Measurements from ENCODE around the gene RFPL1. TPM values are rescaled to one million over a fixed set of nuclear protein-coding genes. Genes with fewer than 3 reads are reported as not detected.
A peak's percentile ranks its signal among the peaks of the same experiment; 100 is the strongest.
"Not testable (repeated sequence)": the region's sequence is repeated elsewhere in the genome, so short reads cannot be mapped to it uniquely, and the experiment has no call there.

Gene RFPL1
- total and polyA plus RNA-seq, 7 experiments from 2014 or later = 0.14 to 0.24 (median 0.15) TPM; not detected in 4

- no peaks in the 10 kb centered on the region for H3K36me3 ChIP-seq (ENCODE audit: control insufficient read depth in 2 of 3, insufficient read depth in 3 of 3, low read length in 3 of 3)
- no peak overlapping the region for H3K4me3 ChIP-seq (ENCODE audit: low read length)
- ChIA-PET POLR2A (no interaction called here), CTCF (no interaction called here)
- no peak overlapping the region for H3K27ac ChIP-seq (ENCODE audit: low read depth, low read length)
- peaks cover 0 to 5% (median 0%) of the 10 kb centered on the region in 11 donors for H3K9me3 Mint-ChIP-seq
- H3K36me3 Mint-ChIP-seq = peaks cover 0 to 9% (median 5%) of the 10 kb centered on the region in 5 donors
- no peaks in the 10 kb centered on the region for H3K9me3 ChIP-seq (ENCODE audit: control insufficient read depth in 2 of 3, low read length in 3 of 3)
- no peak for DNase-seq
- no peaks in the 10 kb centered on the region for H3K4me1 ChIP-seq (ENCODE audit: control insufficient read depth in 2 of 2, insufficient read depth in 2 of 2, low read length in 2 of 2)
- ATAC-seq = no peak
- H3K27me3 Mint-ChIP-seq = peaks cover 14 to 18% (median 15%) of the 10 kb centered on the region in 5 donors
- no peak overlapping the region for H3K4me3 Mint-ChIP-seq
- peaks cover 6 to 9% (median 8%) of the 10 kb centered on the region in 7 donors for H3K4me1 Mint-ChIP-seq
- peaks cover 0 to 4% of the 10 kb centered on the region in 2 donors for H3K27me3 ChIP-seq (ENCODE audit: control insufficient read depth in 2 of 2, insufficient read depth in 2 of 2, low read length in 2 of 2)
- H3K27ac Mint-ChIP-seq = no peak overlapping the region
- intact Hi-C loops (cut with micrococcal nuclease) = no loop called here
These were observed 46.3 kb downstream of the RFPL1 start for GRCh38 chr22:29484642-29485041.

GRCh38 chr22:29485448-29485847, 47.1 kb downstream of the RFPL1 start:
- H3K4me1 ChIP-seq (ENCODE audit: control insufficient read depth in 2 of 2, insufficient read depth in 2 of 2, low read length in 2 of 2) = no peaks in the 10 kb centered on the region
- ChIA-PET POLR2A (no interaction called here), CTCF (no interaction called here)
- peaks cover 0 to 17% (median 5%) of the 10 kb centered on the region in 5 donors for H3K36me3 Mint-ChIP-seq
- peaks cover 12 to 16% (median 12%) of the 10 kb centered on the region in 5 donors for H3K27me3 Mint-ChIP-seq
- no peaks in the 10 kb centered on the region for H3K9me3 ChIP-seq (ENCODE audit: control insufficient read depth in 2 of 3, low read length in 3 of 3)
- no peak overlapping the region for H3K27ac ChIP-seq (ENCODE audit: low read depth, low read length)
- H3K4me3 Mint-ChIP-seq = no peak overlapping the region
- no peak for ATAC-seq
- no peaks in the 10 kb centered on the region for H3K36me3 ChIP-seq (ENCODE audit: control insufficient read depth in 2 of 3, insufficient read depth in 3 of 3, low read length in 3 of 3)
- H3K27ac Mint-ChIP-seq = no peak overlapping the region
- intact Hi-C loops (cut with micrococcal nuclease) = no loop called here
- no peak overlapping the region for H3K4me3 ChIP-seq (ENCODE audit: low read length)
- H3K27me3 ChIP-seq (ENCODE audit: control insufficient read depth in 2 of 2, insufficient read depth in 2 of 2, low read length in 2 of 2) = no peaks in the 10 kb centered on the region
- no peak for DNase-seq
- peaks cover 5 to 10% (median 7%) of the 10 kb centered on the region in 7 donors for H3K4me1 Mint-ChIP-seq
- H3K9me3 Mint-ChIP-seq = peaks cover 0 to 5% (median 0%) of the 10 kb centered on the region in 11 donors

- ChIA-PET POLR2A (no interaction called here), CTCF (no interaction called here)
- H3K27me3 Mint-ChIP-seq = peaks cover 0 to 1% (median 0%) of the 10 kb centered on the region in 5 donors
- peak overlapping the region in 1 of 9 donors; percentile 64 for H3K27ac Mint-ChIP-seq
- Histone ChIP-seq H3K4me3 (ENCODE audit: low read length) (no peak overlapping the region), H3K9me3 (ENCODE audit: control insufficient read depth in 2 of 3, low read length in 3 of 3) (no peaks in the 10 kb centered on the region), H3K27ac (ENCODE audit: low read depth, low read length) (no peak overlapping the region), H3K36me3 (ENCODE audit: control insufficient read depth in 2 of 3, insufficient read depth in 3 of 3, low read length in 3 of 3) (no peaks in the 10 kb centered on the region), H3K27me3 (ENCODE audit: control insufficient read depth in 2 of 2, insufficient read depth in 2 of 2, low read length in 2 of 2) (no peaks in the 10 kb centered on the region), H3K4me1 (ENCODE audit: control insufficient read depth in 2 of 2, insufficient read depth in 2 of 2, low read length in 2 of 2) (no peaks in the 10 kb centered on the region)
- ATAC-seq = no peak
- no peak overlapping the region for H3K4me3 Mint-ChIP-seq
- peaks cover 0 to 6% (median 0%) of the 10 kb centered on the region in 7 donors for H3K4me1 Mint-ChIP-seq
- no peak for DNase-seq
- H3K36me3 Mint-ChIP-seq = peaks cover 0 to 17% (median 2%) of the 10 kb centered on the region in 5 donors
- intact Hi-C loops (cut with micrococcal nuclease) = no loop called here
- no peaks in the 10 kb centered on the region for H3K9me3 Mint-ChIP-seq
These were observed 49.1 kb downstream of the RFPL1 start for GRCh38 chr22:29487426-29487986.

GRCh38 chr22:29489127-29489780, 50.9 kb downstream of the RFPL1 start:
- H3K9me3 Mint-ChIP-seq; POLR2A ChIA-PET; H3K27me3 Mint-ChIP-seq; H3K27ac ChIP-seq (ENCODE audit: low read depth, low read length); intact Hi-C loops (cut with micrococcal nuclease); DNase-seq; H3K36me3 ChIP-seq (ENCODE audit: control insufficient read depth in 2 of 3, insufficient read depth in 3 of 3, low read length in 3 of 3); H3K4me3 Mint-ChIP-seq; H3K27me3 ChIP-seq (ENCODE audit: control insufficient read depth in 2 of 2, insufficient read depth in 2 of 2, low read length in 2 of 2); H3K4me3 ChIP-seq (ENCODE audit: low read length); H3K27ac Mint-ChIP-seq; CTCF ChIA-PET; H3K4me1 ChIP-seq (ENCODE audit: control insufficient read depth in 2 of 2, insufficient read depth in 2 of 2, low read length in 2 of 2); H3K4me1 Mint-ChIP-seq; H3K9me3 ChIP-seq (ENCODE audit: control insufficient read depth in 2 of 3, low read length in 3 of 3): not testable (repeated sequence)
- peaks cover 0 to 17% (median 2%) of the 10 kb centered on the region in 5 donors for H3K36me3 Mint-ChIP-seq
- ATAC-seq = peak; percentile 27

GRCh38 chr22:29491012-29491411, 52.6 kb downstream of the RFPL1 start:
- intact Hi-C loops (cut with micrococcal nuclease) = no loop called here
- H3K9me3 Mint-ChIP-seq = peaks cover 0 to 5% (median 0%) of the 10 kb centered on the region in 11 donors
- CTCF ChIA-PET = no interaction called here

More at GRCh38 chr22:29491012-29491411, 52.6 kb downstream of the RFPL1 start:
- DNase-seq (no peak), ATAC-seq (no peak)
- Mint-ChIP-seq H3K27me3 (no peaks in the 10 kb centered on the region), H3K36me3 (peaks cover 0 to 29% (median 13%) of the 10 kb centered on the region in 5 donors), H3K4me1 (peaks cover 0 to 6% (median 0%) of the 10 kb centered on the region in 7 donors), H3K4me3 (no peak overlapping the region), H3K27ac (no peak overlapping the region)
- Histone ChIP-seq H3K27ac (ENCODE audit: low read depth, low read length) (no peak overlapping the region), H3K36me3 (ENCODE audit: control insufficient read depth in 2 of 3, insufficient read depth in 3 of 3, low read length in 3 of 3) (no peaks in the 10 kb centered on the region), H3K9me3 (ENCODE audit: control insufficient read depth in 2 of 3, low read length in 3 of 3) (no peaks in the 10 kb centered on the region), H3K4me3 (ENCODE audit: low read length) (no peak overlapping the region), H3K4me1 (ENCODE audit: control insufficient read depth in 2 of 2, insufficient read depth in 2 of 2, low read length in 2 of 2) (no peaks in the 10 kb centered on the region), H3K27me3 (ENCODE audit: control insufficient read depth in 2 of 2, insufficient read depth in 2 of 2, low read length in 2 of 2) (no peaks in the 10 kb centered on the region)
- POLR2A ChIA-PET = no interaction called here

Other genes starting within 250 kb of the RFPL1 start
- 1 to 10 TPM in 2 of 5 experiments, not detected in 3; 1.2 to 2.0 TPM for gene EMID1, start 232.7 kb upstream of the RFPL1 start, total RNA-seq
- not detected for gene EMID1, start 232.7 kb upstream of the RFPL1 start, polyA plus RNA-seq
- 10 to 100 TPM; 10.8 to 39.4 (median 14.7) TPM for gene RHBDD3, start 170.6 kb upstream of the RFPL1 start, total RNA-seq
- 10 to 100 TPM in 1 of 2 donors, 1 to 10 TPM in 1; 8.1 to 13.0 TPM for gene RHBDD3, start 170.6 kb upstream of the RFPL1 start, polyA plus RNA-seq
- gene EWSR1, start 170.3 kb upstream of the RFPL1 start, total RNA-seq = 100 to 1,000 TPM; 249 to 366 (median 273) TPM
- 100 to 1,000 TPM; 189 to 195 TPM for gene EWSR1, start 170.3 kb upstream of the RFPL1 start, polyA plus RNA-seq
- gene GAS2L1, start 131.9 kb upstream of the RFPL1 start, total RNA-seq = 1 to 10 TPM in 2 of 5 experiments, under 1 TPM in 2, not detected in 1; 0.37 to 7.5 (median 2.0) TPM
- under 1 TPM in 1 of 2 donors, not detected in 1; 0.09 TPM for gene GAS2L1, start 131.9 kb upstream of the RFPL1 start, polyA plus RNA-seq
- gene RASL10A, start 122.9 kb upstream of the RFPL1 start, total RNA-seq = 1 to 10 TPM in 2 of 5 experiments, under 1 TPM in 2, not detected in 1; 0.32 to 1.7 (median 0.89) TPM
- not detected for gene RASL10A, start 122.9 kb upstream of the RFPL1 start, polyA plus RNA-seq
- 10 to 100 TPM; 38.5 to 77.7 (median 45.8) TPM for gene AP1B1, start 50.0 kb upstream of the RFPL1 start, total RNA-seq
- 10 to 100 TPM; 15.0 to 22.7 TPM for gene AP1B1, start 50.0 kb upstream of the RFPL1 start, polyA plus RNA-seq
- gene NEFH, start 41.6 kb downstream of the RFPL1 start, total RNA-seq = 1 to 10 TPM in 1 of 5 experiments, under 1 TPM in 4; 0.19 to 3.2 (median 0.24) TPM
- gene NEFH, start 41.6 kb downstream of the RFPL1 start, polyA plus RNA-seq = under 1 TPM; 0.20 to 0.25 TPM
- 10 to 100 TPM; 45.7 to 61.9 (median 57.1) TPM for gene THOC5, start 115.2 kb downstream of the RFPL1 start, total RNA-seq
- gene THOC5, start 115.2 kb downstream of the RFPL1 start, polyA plus RNA-seq = 10 to 100 TPM; 26.1 to 33.4 TPM
- 10 to 100 TPM; 30.0 to 37.9 (median 35.4) TPM for gene NIPSNAP1, start 142.5 kb downstream of the RFPL1 start, total RNA-seq
- gene NIPSNAP1, start 142.5 kb downstream of the RFPL1 start, polyA plus RNA-seq = 10 to 100 TPM; 56.5 to 59.2 TPM
- gene NF2, start 165.1 kb downstream of the RFPL1 start, total RNA-seq = 10 to 100 TPM; 27.6 to 56.3 (median 28.3) TPM
- 10 to 100 TPM; 15.6 to 23.1 TPM for gene NF2, start 165.1 kb downstream of the RFPL1 start, polyA plus RNA-seq

Data from naive thymus-derived CD4-positive, alpha-beta T cell (primary cell).